NCI-H146 treated with DMSO at 0.1 percent for 48 hours (cell line): ENCODE results near the gene AGBL5.
"Not testable (repeated sequence)": the region's sequence is repeated elsewhere in the genome, so short reads cannot be mapped to it uniquely, and the experiment has no call there.

Source experiments
- DNase-seq: peaks from one replicate; lab custom pipeline; 2025; ENCODE audit not compliant: unreplicated experiment; lab: John Stamatoyannopoulos, UW

The AGBL5 gene

DNA sequence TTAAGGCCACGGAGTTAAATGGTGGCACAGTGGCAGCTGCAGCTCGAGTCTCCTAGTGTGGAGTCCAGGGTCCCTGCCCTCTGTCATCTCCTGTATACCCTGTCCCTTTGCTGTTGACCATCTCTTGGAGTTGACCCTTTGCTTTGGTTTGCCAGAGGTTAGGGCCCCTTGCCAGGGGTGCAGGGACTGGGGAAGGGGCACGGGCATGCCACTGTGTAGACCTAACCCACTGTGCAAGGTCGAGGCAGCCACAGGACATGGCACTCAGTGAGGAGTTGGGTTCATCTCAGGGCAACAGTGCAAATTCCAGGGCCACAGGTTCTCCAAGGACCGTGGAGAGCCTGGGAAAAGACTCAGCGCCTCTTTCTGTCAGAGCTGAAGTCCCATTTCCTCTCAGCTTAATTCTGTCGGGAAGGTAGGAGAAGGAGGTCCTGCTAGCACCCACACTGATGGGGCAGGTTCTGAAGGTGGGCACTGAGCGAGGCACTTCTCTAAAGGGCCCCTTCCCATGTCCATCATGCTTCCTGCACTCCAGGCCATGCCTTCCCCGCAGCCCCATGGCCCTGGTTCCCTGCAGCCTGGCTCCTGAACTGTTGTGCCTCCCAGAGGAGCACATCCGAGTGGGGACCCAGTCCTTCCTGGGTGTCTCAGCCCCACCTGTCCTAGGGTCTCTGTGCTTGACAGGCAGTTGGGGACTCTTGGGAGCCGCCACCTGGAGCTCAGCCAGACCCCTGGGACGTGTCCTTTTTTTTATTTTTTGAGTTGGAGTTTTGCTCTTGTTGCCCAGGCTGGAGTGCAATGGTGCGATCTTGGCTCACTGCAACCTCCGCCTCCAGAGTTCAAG is 37.9 kb downstream of the AGBL5 start:
- DNase-seq: no peak

DNA sequence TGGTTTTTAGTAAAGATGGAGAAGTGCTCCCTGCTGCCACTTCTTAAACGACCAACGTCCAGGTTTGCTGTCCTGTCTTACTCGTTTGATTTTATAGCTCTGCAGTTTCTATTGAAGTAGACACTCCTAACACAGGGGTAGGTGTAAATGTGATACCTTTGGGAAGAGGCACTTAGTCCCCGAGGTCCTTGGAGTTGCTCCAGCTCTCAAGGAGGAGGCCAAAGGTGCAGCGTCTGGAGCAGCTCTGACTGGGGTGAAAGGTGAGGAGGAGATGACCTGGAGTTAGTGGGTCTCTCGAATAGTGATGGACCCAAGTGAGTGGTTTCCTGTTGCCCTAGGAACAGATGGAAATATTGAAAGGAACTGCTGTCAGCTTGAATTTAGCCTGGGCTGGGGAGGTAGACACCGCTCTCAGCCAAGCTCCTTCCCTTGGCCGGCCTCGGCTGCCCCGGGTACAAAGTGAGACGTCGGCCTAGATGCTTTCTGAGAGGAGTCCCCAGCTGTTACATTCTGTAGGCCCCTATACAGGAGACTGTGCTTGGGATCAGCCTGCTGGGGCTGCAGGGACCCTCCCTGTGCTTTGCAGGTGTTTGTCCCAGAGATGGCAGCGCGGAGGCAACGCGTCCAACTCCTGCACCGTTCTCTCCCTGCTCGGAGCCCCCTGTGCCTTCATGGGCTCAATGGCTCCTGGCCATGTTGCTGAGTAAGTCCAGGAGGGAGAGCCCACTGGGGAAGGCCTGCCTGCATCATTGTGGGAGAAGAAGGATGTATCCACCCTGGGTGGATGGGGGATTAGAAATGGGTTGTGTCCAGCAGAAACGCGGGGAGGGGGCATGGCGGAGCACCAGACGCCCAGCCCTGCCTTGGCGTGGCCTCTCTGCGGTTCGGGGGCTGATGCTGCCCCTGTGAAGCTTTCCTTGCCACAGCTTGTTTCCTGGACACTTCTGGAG is 40.6 kb downstream of the AGBL5 start:
- DNase-seq: no peak

DNA sequence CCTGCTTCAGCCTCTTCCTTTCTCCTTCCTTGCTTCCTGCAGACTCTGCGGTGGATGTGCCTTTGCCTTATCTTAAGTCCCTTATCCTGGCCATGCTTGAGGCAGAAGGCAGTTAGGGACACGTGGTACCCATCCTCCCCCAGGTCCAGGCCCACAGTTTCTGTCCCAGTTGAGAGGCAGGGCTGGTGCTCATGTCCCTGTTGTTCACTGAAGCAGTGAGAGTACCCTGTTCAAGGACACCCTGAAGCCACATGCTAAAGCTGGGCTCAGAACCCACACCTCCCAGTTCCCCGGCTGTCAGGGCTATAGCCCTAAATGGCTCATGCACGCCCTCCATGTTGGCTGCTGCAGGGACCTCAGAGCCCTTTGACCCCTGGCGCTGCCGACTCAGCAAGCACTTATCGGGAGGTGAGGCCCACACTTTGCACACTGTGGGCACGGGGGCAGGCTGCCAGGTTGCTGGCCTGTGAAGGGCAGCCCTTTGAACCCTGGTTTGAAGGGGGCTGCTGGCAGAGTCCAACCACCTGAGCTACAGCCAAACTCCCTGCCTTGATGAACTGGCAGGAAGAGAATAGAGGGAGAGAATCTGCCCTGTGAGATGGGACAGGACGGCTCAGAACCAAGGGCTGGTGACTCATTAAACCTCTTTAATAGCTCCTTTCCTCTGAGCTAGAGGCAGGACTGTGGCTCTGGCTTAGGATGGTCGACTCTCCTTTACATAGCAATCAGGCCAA is 41.4 kb downstream of the AGBL5 start:
- DNase-seq: no peak

DNA sequence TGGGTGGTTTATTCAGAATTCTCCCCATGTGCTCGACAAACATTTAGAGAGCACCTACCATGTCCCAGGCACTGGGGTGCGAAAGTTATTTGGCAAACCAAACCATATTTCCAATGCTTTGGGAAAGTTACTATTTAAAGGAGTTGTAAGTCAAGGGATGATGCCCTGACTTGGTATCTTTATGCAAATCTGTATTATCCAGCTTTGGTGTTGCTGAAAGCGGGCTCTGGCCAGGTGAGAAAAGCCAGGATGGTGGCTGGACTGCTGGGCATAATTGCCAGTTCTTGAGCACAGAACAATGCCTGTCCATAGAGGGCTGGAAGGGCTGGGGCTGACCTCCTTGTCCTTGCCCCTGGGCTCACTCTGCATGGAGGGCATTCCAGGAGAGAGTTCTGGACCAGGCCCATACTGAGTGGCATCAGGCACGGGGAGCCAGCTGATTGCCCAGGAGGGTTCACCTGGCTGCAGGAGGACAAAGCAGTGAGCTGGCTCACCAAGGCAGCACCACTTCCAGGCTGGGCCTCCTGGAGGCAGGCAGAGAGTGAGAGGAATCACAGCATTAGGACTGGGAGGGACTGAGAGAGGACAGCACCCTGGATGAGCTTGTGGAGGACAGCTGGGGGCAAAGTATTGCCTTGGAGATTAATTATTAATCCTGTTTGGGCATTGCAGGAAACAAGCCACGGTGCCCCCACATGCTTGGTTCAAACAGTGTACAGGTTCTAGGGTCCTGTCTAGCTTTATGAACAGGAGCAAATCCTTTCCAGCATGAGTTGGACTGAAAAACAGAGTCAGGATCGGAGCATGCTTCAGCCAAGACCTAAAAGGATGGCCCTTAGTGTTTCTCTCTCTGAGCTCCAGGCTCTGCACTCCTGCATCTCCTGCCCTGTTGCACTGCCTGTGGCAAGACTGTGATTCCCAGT is 42.2 kb downstream of the AGBL5 start:
- no peak for DNase-seq

DNA sequence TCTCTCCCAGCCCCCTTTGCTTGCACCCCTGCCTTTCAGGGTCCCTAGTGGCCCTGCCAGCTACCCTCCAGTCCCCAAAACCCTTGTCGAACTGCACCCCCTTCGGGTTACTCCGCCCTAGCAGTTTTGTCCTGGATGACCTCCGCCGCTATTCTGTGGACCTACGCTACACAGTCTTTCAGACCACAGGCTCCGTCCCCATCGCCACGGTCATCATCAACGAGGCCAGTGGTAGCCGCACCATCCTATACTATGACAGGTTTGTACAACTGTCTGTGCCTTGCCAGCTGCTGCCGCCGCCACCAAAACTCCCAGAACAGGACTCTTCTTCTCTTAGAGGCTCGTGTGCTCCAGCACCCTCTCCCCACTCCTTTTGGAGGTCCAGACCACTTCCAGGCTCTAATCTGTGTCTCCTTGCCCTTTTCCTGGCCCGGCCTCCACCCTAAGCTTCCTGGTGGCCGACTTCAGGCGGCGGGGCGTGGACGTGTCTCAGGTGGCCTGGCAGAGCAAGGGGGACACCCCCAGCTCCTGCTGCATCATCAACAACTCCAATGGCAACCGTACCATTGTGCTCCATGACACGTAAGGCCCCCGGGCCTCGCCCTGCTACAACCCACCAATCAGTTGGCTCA is 43.0 kb downstream of the AGBL5 start:
- DNase-seq: no peak

DNA sequence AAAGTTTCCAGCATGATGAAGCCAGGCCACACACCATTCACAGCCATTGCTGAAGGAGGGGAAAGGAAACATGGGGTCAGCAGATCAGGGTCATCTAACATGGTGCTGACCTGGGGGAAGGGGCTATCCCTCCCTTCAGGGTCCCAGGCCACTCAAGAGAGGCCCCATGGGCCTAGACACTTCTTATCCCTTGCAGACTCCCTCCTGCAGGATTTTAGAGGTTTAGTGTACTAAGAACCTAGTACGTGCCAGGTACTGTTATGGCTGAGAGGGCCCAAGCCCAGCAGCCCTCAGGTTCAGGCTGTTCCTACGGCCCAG is 43.9 kb downstream of the AGBL5 start:
- no peak for DNase-seq

DNA sequence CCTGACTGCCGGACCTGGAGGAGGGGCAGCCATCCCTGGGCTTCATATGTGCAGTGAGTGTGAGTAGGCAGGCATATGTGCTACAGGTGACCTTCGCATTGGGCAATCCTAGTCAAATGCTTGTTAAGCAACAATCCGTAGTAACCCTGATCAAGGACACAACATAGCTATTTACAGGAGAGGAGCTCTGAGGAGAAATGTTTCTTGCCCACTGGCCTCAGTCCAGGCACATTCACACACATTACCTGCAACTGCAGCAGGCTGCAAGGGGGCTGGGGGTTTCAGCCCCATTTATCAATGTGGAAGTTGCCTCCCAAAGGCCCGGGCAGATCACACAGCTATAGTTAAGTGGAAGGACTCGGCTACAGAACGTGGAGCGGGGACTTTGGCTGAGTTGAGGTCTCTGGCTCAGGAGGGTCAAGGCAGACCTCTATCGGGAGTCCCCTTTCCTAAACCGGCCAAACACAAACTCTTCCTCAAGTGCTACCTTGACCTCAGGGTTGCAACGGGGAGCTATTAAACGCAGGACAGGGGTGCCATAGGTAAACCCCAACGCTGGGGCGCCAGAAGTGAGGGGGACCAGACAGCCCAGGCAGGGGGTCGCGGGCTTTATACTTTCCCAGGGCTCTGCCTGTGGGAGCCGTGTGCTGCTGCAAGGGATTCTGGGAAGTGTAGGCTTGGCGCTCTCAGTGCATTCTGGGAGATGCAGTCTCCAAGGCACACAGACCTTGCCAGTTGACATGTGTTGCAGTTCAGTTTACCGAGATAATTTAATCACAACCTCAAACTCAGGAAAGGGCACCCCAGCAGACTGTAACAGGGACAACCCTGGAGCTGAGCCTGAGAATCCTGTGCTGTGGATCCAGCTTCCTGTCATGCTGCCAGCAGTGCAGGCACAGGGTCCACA is 44.5 kb downstream of the AGBL5 start:
- no peak for DNase-seq

DNA sequence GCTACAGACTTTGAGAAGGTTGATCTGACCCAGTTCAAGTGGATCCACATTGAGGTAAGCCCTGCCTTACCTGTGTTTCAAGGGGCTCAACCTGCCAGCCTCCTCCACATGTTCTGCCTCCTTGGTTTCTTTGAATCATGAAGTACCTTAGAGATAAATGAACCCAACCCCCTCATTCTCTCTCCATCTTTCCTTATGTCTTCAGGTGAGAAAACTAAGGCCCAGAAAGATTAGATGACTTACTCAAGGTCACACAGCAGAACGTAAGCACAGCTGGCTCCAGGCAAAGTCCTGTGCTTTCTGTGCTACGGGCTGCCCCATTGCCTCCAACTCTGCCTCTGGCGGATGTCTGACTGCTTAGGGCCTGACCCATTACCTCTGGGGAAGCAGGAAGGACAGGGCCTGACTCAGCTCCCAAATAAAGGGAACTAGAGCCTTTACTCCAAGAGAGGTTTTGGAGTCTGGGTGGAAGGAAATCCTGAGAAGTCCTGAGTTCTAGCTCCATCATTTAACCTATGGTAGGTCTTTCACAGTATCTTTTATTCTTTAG is 45.4 kb downstream of the AGBL5 start:
- no peak for DNase-seq

DNA sequence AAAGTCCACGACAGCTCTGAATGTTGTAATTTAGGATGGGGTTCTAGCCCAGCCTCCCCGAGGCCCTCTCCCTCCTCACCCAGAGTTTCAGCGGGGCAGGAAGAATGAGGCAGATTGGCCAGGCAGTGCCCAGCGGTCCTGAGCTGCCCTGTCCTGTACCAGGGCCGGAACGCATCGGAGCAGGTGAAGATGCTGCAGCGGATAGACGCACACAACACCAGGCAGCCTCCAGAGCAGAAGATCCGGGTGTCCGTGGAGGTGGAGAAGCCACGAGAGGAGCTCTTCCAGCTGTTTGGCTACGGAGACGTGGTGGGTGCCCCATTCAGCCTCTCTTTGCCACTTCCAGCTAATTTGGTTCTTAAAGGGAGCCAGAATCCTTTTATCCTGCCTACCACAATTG is 45.9 kb downstream of the AGBL5 start:
- DNase-seq: no peak

DNA sequence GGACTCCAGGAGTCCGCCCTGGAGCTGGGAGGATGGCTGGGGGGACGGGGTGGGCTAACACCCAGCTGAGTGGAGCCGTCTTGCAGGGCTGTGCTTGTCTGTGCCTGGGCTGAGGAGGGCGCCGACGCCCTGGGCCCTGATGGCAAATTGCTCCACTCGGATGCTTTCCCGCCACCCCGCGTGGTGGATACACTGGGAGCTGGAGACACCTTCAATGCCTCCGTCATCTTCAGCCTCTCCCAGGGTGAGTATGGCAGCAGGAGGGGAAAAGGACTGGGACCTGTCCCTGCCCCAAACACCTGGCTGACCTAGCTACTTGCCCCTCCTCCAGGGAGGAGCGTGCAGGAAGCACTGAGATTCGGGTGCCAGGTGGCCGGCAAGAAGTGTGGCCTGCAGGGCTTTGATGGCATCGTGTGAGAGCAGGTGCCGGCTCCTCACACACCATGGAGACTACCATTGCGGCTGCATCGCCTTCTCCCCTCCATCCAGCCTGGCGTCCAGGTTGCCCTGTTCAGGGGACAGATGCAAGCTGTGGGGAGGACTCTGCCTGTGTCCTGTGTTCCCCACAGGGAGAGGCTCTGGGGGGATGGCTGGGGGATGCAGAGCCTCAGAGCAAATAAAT is 48.0 kb downstream of the AGBL5 start:
- DNase-seq: no peak

DNA sequence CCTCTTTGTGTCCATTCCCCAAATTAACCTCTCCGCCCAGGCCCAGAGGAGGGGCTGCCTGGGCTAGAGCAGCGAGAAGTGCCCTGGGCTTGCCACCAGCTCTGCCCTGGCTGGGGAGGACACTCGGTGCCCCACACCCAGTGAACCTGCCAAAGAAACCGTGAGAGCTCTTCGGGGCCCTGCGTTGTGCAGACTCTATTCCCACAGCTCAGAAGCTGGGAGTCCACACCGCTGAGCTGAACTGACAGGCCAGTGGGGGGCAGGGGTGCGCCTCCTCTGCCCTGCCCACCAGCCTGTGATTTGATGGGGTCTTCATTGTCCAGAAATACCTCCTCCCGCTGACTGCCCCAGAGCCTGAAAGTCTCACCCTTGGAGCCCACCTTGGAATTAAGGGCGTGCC is 48.6 kb downstream of the AGBL5 start:
- DNase-seq: no peak

DNA sequence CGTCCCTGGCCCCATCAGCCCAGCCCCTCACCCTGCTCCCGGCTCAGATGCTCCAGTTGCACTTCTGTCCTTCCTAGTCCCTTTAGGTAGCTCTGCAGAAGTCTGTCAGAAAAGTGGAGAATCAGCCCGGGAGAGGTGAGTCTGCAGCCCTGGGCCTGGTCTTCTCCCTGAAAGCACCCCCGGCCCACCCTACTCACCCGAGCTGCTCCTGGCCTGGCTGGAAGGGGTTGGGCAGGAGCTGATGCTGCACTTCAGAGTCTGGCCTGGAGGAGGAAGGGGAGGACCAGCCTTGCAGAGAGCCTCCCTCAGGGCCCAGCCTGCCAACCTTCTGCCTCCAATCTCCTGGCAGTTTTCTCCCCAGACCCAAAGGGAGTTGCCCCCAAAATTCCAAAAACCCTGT is 50.9 kb downstream of the AGBL5 start:
- no peak for DNase-seq

DNA sequence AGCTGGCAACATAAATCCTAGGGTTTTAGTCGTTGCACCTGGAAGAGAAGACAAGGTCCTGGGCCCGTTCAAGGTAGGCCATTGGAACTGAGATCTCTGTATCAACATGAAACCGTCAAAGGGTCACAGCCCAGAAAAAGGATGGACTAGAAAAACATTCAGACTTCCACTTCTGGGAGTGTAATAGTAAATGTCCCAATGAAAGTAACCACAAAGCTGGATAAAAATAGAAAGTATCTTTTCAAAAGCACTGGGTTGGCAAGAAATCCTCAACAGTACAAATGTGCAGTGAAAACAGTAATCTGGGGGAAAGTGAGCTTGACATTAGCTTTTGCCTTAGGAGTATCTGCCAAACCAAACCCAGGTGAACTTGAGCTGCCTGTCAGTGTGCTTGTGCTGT is 54.5 kb downstream of the AGBL5 start:
- no peak for DNase-seq

DNA sequence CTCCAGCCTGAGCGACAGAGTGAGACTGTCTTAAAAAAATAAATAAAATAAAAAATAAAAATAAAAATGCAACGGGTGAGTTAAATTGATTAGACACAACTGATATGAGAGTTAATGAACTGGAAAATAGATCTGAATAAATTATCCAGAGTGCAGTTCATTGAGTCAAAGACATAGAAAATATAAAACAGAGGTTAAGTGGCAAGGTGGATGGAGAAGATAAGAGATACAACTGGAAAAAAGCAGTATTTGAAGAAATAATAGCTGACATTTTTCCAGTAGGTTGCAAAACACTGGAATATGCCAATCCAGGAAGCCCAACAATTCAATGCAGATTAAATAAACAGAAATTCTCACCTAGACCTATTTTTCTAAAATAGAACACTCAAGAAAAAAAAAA is 56.8 kb downstream of the AGBL5 start:
- no peak for DNase-seq

DNA sequence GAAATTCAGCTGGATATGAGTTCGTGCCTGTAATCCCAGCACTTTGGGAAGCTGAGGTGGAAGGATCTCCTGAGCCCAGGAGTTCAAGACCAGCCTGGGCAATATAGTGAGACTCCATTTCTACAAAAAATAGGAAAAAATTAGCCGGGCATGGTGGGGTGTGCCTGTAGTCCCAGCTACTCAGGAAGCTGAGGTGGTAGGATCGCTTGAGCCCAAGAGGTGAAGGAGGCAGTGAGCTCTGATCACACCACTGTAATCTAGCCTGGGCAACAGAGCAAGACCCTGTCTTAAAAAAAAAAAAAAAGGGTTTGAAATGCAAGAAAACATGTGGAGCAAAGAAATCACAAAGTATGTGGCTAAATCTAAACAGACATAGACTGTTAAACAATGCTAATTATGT is 57.6 kb downstream of the AGBL5 start:
- no peak for DNase-seq

DNA sequence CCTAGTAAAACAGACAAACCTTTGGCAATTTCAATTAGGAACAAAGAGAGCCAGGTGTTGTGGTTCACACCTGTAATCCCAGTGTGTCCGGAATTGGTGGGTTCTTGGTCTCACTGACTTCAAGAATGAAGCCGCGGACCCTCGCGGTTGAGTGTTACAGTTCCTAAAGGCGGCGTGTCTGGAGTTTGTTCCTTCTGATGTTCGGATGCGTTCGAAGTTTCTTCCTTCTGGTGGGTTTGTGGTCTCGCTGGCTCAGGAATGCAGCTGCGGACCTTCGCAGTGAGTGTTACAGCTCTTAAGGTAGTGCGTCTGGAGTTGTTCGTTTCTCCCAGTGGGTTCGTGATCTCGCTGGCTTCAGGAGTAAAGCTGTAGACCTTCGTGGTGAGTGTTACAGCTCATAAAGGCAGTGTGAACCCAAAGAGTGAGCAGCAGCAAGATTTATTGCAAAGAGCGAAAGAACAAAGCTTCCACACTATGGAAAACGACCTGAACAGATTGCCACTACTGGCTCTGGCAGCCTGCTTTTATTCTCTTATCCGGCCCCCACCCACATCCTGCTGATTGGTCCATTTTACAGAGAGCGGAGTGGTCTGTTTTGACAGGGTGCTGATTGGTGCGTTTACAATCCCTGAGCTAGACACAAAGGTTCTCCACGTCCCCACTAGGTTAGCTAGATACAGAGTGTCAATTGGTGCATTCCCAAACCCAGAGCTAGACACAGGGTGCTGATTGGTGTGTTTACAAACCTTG is 59.3 kb downstream of the AGBL5 start:
- DNase-seq: not testable (repeated sequence)

DNA sequence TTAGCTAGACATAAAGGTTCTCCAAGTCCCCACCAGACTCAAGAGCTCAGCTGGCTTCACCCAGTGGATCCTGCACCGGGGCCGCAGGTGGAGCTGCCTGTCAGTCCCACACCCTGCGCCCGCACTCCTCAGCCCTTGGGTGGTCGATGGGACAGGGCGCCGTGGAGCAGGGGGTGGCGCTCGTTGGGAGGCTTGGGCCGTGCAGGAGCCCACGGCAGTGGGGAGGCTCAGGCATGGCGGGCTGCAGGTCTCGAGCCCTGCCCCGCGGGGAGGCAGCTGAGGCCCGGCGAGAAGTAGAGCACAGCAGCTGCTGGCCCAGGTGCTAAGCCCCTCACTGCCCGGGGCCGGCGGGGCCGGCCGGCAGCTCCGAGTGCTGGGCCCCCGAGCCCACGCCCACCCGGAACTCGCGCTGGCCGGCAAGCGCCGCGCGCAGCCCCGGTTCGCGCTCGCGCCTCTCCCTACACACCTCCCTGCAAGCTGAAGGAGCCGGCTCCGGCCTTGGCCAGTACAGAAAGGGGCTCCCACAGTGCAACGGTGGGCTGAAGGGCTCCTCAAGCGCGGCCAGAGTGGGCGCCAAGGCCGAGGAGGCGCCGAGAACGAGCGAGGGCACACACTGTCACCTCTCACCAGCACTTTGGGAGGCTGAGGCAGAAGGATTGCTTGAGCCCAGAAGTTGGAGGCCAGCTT is 60.1 kb downstream of the AGBL5 start:
- not testable (repeated sequence) for DNase-seq
